Endothelial cell of umbilical vein (primary cell): ENCODE results near the gene ZNF529. TPM values are rescaled to one million over a fixed set of nuclear protein-coding genes. Genes with fewer than 3 reads are reported as not detected.
"Not testable (repeated sequence)": the region's sequence is repeated elsewhere in the genome, so short reads cannot be mapped to it uniquely, and the experiment has no call there.

Experiments used
- BruUV-seq: library from RNA; stranded (reverse); fragments of 400-500 nt; replicated peaks from 2 replicates; lab custom pipeline; 2021; lab: Mats Ljungman, UMichigan
- CTCF ChIA-PET: fragments of 300-600, 350-600 bp; sonication (Branson Sonifier 250); formaldehyde crosslinking; loops from one replicate; lab custom pipeline; 2021; ENCODE audit warnings: antibody characterized with exemption, inconsistent platforms; lab: Charles Lee
- POLR2A ChIA-PET: fragments of 300-600, 350-600 bp; sonication (Branson Sonifier 250); formaldehyde crosslinking; loops from one replicate; lab custom pipeline; 2021; ENCODE audit warnings: antibody characterized with exemption, inconsistent platforms; lab: Charles Lee
- DNase-seq: peaks from one replicate; pipeline ENCODE4 v3.0.0-alpha.2; 2011; ENCODE audit warnings: low read depth, low spot score
- FAIRE-seq: peaks from 2 replicates; lab custom pipeline; 2011; peaks lifted over from hg19 to GRCh38; lab: Jason Lieb, UNC
- H2AFZ ChIP-seq: 2 replicates; pipeline ENCODE4 v1.6.0; 2012; ENCODE audit warnings: low read depth, low read length, control low read depth, inconsistent platforms
- H3K27ac ChIP-seq: 2 replicates; pipeline ENCODE4 v1.5.1; 2011; ENCODE audit warnings: low read depth, mild to moderate bottlenecking, control low read depth, low read length, moderate library complexity; ENCODE audit not compliant: insufficient read depth
- H3K27me3 ChIP-seq, 2 experiments: 2 replicates each; pipeline versions ENCODE4 v1.6.0 to v1.6.1; 2011; ENCODE audit warnings: low read length in 2 of 2, mixed read lengths in 1 of 2; ENCODE audit not compliant: control insufficient read depth in 2 of 2, insufficient read depth in 2 of 2
- H3K36me3 ChIP-seq, 2 experiments: 2 replicates in 1 of 2; 3 replicates in 1 of 2; pipeline ENCODE4 v1.5.1; 2011; ENCODE audit warnings: low read length in 2 of 2, mild to moderate bottlenecking in 1 of 2, moderate library complexity in 1 of 2; ENCODE audit not compliant: control insufficient read depth in 2 of 2, insufficient read depth in 2 of 2; ENCODE audit errors: extremely low read depth in 1 of 2
- H3K4me1 ChIP-seq: 3 replicates; pipeline ENCODE4 v1.5.1; 2011; ENCODE audit warnings: mild to moderate bottlenecking, low read length; ENCODE audit not compliant: control insufficient read depth, insufficient read depth; ENCODE audit errors: extremely low read depth
- H3K4me2 ChIP-seq: 2 replicates; pipeline ENCODE4 v1.6.1; 2011; ENCODE audit warnings: low read length, control low read depth, mixed read lengths; ENCODE audit not compliant: insufficient read depth
- H3K4me3 ChIP-seq, 3 experiments: fragments of 200-600 bp in 1 of 3; sonication (generic), shearing (Covaris generic) in 1 of 3; replicated peaks in 1 of 3; 2 replicates each; pipeline ENCODE4 v1.5.1; 2011 to 2016; ENCODE audit warnings: control low read depth in 3 of 3, low read length in 3 of 3, mild to moderate bottlenecking in 2 of 3, inconsistent platforms in 1 of 3, low read depth in 1 of 3, moderate library complexity in 1 of 3; ENCODE audit not compliant: insufficient read depth in 1 of 3
- H3K79me2 ChIP-seq: 2 replicates; pipeline ENCODE4 v1.6.0; 2012; ENCODE audit warnings: low read length, inconsistent platforms; ENCODE audit not compliant: control insufficient read depth, insufficient read depth
- H3K9ac ChIP-seq: replicated peaks from 2 replicates; pipeline ENCODE3; 2011; ENCODE audit warnings: low read length, control low read depth; ENCODE audit not compliant: insufficient read depth; ENCODE audit errors: extremely low read depth
- H3K9me1 ChIP-seq: replicated peaks from 3 replicates; pipeline ENCODE4 v1.6.0; 2011; ENCODE audit warnings: mild to moderate bottlenecking, low read length; ENCODE audit not compliant: control insufficient read depth, insufficient read depth; ENCODE audit errors: extremely low read depth
- H3K9me3 ChIP-seq: replicated peaks from 2 replicates; pipeline ENCODE4 v1.5.1; 2012; ENCODE audit warnings: low read length, inconsistent platforms; ENCODE audit not compliant: control insufficient read depth, insufficient read depth
- H4K20me1 ChIP-seq: replicated peaks from 2 replicates; pipeline ENCODE3; 2011; ENCODE audit warnings: mild to moderate bottlenecking, low read length; ENCODE audit not compliant: control insufficient read depth, insufficient read depth; ENCODE audit errors: extremely low read depth
- EZH2 ChIP-seq: IDR thresholded peaks from 2 replicates; pipeline ENCODE4 v1.6.1; 2012; ENCODE audit warnings: borderline replicate concordance, low read depth, mild to moderate bottlenecking, moderate library complexity, low read length, inconsistent platforms; ENCODE audit not compliant: severe bottlenecking
- FOS ChIP-seq: IDR thresholded peaks from 2 replicates; pipeline ENCODE4 v1.6.1; 2011; ENCODE audit warnings: mild to moderate bottlenecking, low read length, moderate library complexity, borderline replicate concordance; ENCODE audit not compliant: insufficient read depth
- GATA2 ChIP-seq: IDR thresholded peaks from 2 replicates; pipeline ENCODE4 v1.7.0; 2011; ENCODE audit warnings: low read depth, mild to moderate bottlenecking, moderate library complexity, mixed read lengths, low read length; ENCODE audit not compliant: insufficient read length, insufficient read depth
- JUN ChIP-seq: IDR thresholded peaks from 2 replicates; pipeline ENCODE4 v1.6.1; 2011; ENCODE audit warnings: borderline replicate concordance, low read depth; ENCODE audit not compliant: insufficient read length, insufficient read depth
- MYC ChIP-seq: IDR thresholded peaks from one replicate; pipeline ENCODE4 v1.6.1; 2011; ENCODE audit warnings: mild to moderate bottlenecking, low read depth, low read length
- POLR2A ChIP-seq: IDR thresholded peaks from 2 replicates; pipeline ENCODE4 v1.6.1; 2012; ENCODE audit warnings: low read depth, mild to moderate bottlenecking, control low read depth, low read length
- POLR2AphosphoS5 ChIP-seq: IDR thresholded peaks from 2 replicates; pipeline ENCODE4 v1.6.1; 2012; ENCODE audit warnings: low read depth, mild to moderate bottlenecking, control low read depth, low read length, moderate library complexity; ENCODE audit not compliant: insufficient read depth
- dilution Hi-C: fragments of 300-500 bp; cut with MboI; formaldehyde crosslinking; loops from one replicate; pipeline ENCODE4 v1.15.0; 2019; ENCODE audit warnings: low sequenced_read_pairs; ENCODE audit not compliant: extremely low pct_ligation_motif_present
- intact Hi-C: fragments of 100-400 bp; cut with micrococcal nuclease; formaldehyde crosslinking; loops from one replicate; pipeline ENCODE4 v1.10.0; 2022
- polyA plus RNA-seq, 4 experiments: library from polyadenylated mRNA; depleted of rRNA in 3 of 4; stranded (reverse) in 3 of 4; unstranded in 1 of 4; fragments of >200 nt; gene quantifications; 2 replicates each; pipeline versions ENCODE4 v1.2.1 to v1.2.3, GENCODE V29; 2011 to 2012; ENCODE audit warnings: missing spikeins in 1 of 4
- total RNA-seq: library from RNA; stranded (reverse); gene quantifications from 2 replicates; pipeline ENCODE4 v1.2.3, GENCODE V29; 2021
- TF ChIP-seq, protein P1 (sequence below): IDR thresholded peaks from 2 replicates; pipeline ENCODE4 v1.6.1; 2011; ENCODE audit not compliant: insufficient read depth, insufficient read length
- TF ChIP-seq, protein P2 (sequence below), 2 donors: IDR thresholded peaks; 1 replicate in 1 of 2; 2 replicates in 1 of 2; pipeline ENCODE4 v1.5.1; 2011; ENCODE audit warnings: low read length in 2 of 2, mild to moderate bottlenecking in 2 of 2, moderate library complexity in 2 of 2, control low read depth in 1 of 2, inconsistent platforms in 1 of 2, low read depth in 1 of 2; ENCODE audit not compliant: insufficient read depth in 1 of 2; ENCODE audit errors: extremely low read depth in 1 of 2

Gene ZNF529
- total and polyA plus RNA-seq, 2 donors (not counting 3 experiments of a cell fraction or from before 2014, with no cell fraction given) = 4.9 to 8.4 TPM

DNA sequence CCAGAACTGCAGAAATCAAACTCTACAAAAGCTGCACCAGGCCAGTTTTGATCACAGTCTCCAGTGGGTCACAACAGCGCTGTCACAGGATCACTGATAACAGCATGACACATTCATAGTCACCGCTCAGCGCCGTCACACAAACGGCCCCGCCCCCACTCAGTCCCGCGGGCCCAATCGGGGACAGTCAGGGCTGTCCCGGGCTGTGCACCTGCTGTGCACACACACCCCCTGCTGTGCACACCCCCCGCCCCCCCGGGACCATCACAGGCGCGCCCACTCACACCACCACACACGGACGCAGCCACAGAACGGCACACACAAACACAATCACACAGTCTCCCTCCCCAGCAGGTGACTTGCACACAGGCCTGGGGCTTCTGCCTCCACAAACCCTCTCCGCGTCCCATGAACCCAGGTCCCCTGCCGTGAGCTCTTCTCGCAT lies 31.6 kb upstream of the ZNF529 start:
- ChIA-PET CTCF (no interaction called here), POLR2A (no interaction called here)
- Histone ChIP-seq H3K79me2 (no peaks in the 10 kb centered on the region), H3K36me3 (no peaks in the 10 kb centered on the region), H3K4me1 (no peaks in the 10 kb centered on the region), H3K9me3 (no peaks in the 10 kb centered on the region), H3K9ac (peak overlapping the region; percentile 50), H3K9me1 (no peaks in the 10 kb centered on the region), H3K27ac (no peak overlapping the region), H3K4me3 (peak overlapping the region; percentile 56 to 82 (median 61)), H3K4me2 (peak overlapping the region; percentile 72), H4K20me1 (no peaks in the 10 kb centered on the region), H3K27me3 (no peaks in the 10 kb centered on the region), H2AFZ (peak overlapping the region; percentile 95)
- no TSS peak for BruUV-seq
- TF ChIP-seq, protein P1, sequence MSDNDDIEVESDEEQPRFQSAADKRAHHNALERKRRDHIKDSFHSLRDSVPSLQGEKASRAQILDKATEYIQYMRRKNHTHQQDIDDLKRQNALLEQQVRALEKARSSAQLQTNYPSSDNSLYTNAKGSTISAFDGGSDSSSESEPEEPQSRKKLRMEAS = no peak
- TF ChIP-seq, protein P2, sequence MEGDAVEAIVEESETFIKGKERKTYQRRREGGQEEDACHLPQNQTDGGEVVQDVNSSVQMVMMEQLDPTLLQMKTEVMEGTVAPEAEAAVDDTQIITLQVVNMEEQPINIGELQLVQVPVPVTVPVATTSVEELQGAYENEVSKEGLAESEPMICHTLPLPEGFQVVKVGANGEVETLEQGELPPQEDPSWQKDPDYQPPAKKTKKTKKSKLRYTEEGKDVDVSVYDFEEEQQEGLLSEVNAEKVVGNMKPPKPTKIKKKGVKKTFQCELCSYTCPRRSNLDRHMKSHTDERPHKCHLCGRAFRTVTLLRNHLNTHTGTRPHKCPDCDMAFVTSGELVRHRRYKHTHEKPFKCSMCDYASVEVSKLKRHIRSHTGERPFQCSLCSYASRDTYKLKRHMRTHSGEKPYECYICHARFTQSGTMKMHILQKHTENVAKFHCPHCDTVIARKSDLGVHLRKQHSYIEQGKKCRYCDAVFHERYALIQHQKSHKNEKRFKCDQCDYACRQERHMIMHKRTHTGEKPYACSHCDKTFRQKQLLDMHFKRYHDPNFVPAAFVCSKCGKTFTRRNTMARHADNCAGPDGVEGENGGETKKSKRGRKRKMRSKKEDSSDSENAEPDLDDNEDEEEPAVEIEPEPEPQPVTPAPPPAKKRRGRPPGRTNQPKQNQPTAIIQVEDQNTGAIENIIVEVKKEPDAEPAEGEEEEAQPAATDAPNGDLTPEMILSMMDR (IDR thresholded peaks at IDR 0.05; ENCODE audit: extremely low read depth in 1 of 2, insufficient read depth in 1 of 2, low read depth in 1 of 2, low read length in 2 of 2) = no peak
- TF ChIP-seq FOS = no peak
- no peak for TF ChIP-seq EZH2
- no peak for TF ChIP-seq GATA2
- TF ChIP-seq POLR2A = no peak
- TF ChIP-seq POLR2AphosphoS5 = no peak
- no peak for TF ChIP-seq MYC
- TF ChIP-seq JUN = no peak
- intact Hi-C loops (loop anchor here (2.0 kb wide), 2 partner anchors 32 to 62 kb away; partner anchors contain the start of genes ZNF461 and ZNF529), dilution Hi-C loops (no loop called here)
- peak; percentile 55 for DNase-seq
- no peak for FAIRE-seq

DNA sequence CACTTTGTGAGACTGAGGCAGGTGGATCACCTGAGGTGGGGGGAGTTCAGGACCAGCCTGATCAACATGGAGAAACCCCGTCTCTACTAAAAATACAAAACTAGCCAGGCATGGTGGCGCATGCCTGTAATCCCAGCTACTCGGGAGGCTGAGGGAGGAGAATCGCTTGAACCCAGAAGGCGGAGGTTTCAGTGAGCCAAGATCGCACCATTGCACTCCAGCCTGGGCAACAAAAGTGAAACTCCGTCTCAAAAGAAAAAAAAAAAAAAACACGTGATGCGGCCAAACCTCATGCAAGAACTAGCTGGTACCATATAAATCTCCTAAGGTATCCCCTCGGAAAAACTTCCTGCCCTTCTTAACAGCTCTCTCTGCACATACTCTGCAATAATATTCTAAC lies 29.6 kb upstream of the ZNF529 start:
- BruUV-seq = not testable (repeated sequence)

More for the DNA sequence above, 29.6 kb upstream of the ZNF529 start:
- H4K20me1 ChIP-seq, H3K9ac ChIP-seq, H3K27ac ChIP-seq, H3K4me3 ChIP-seq, CTCF ChIA-PET, H3K9me1 ChIP-seq, H3K36me3 ChIP-seq, DNase-seq, H3K9me3 ChIP-seq, H3K27me3 ChIP-seq, intact Hi-C loops, H2AFZ ChIP-seq, H3K4me1 ChIP-seq, POLR2A ChIA-PET, dilution Hi-C loops, H3K79me2 ChIP-seq, H3K4me2 ChIP-seq, FAIRE-seq: not testable (repeated sequence)
